Measurements from ENCODE around the gene SYT9. TPM values are rescaled to one million over a fixed set of nuclear protein-coding genes. Genes with fewer than 3 reads are reported as not detected.

The SYT9 gene
- total RNA-seq, 1 donor from 2014 or later = 0.08 TPM

- Histone ChIP-seq H3K36me3 (no peaks in the 10 kb centered on the region), H3K9me3 (replicated peaks) (no peaks in the 10 kb centered on the region), H3K27ac (replicated peaks) (no peak overlapping the region), H3K4me3 (no peak overlapping the region), H3K4me1 (peaks cover 2% of the 10 kb centered on the region), H3K27me3 (ENCODE audit: low read depth) (peaks cover 54% of the 10 kb centered on the region)
- DNase-seq = no peak
- intact Hi-C loops (cut with micrococcal nuclease) = no loop called here
- no peak for TF ChIP-seq CTCF (IDR thresholded peaks at IDR 0.05; ENCODE audit: borderline replicate concordance)
Measured at GRCh38 chr11:7257724-7258123, 6.0 kb downstream of the SYT9 start.

- Histone ChIP-seq H3K27me3 (ENCODE audit: low read depth) (peaks cover 31% of the 10 kb centered on the region), H3K4me3 (no peak overlapping the region), H3K27ac (replicated peaks) (no peak overlapping the region), H3K9me3 (replicated peaks) (no peaks in the 10 kb centered on the region), H3K4me1 (no peaks in the 10 kb centered on the region), H3K36me3 (no peaks in the 10 kb centered on the region)
- DNase-seq = no peak
- no peak for TF ChIP-seq CTCF (IDR thresholded peaks at IDR 0.05; ENCODE audit: borderline replicate concordance)
- intact Hi-C loops (cut with micrococcal nuclease) = no loop called here
Measured at GRCh38 chr11:7261578-7261977, 9.9 kb downstream of the SYT9 start.

DNA sequence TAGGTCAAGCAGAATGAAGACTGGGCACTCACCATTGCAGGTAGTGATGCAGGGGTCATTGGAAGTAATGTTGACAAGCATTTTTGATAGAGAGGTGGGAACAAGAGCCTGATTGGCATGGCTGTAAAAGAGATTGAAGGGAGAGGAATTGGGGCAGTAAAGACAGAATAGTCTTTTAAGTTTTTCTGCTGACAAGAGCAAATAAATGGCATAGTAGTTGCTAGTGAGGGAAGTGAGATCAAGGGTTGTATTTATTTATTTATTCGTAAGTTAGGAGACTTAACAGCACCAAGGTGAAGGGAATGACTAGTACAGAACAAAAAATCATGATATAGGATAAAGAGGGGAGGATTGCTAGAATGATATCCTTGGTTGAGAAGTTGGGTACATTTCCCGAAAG, 11.0 kb downstream of the SYT9 start:
- intact Hi-C loops (cut with micrococcal nuclease) = no loop called here
- no peaks in the 10 kb centered on the region for H3K9me3 ChIP-seq (replicated peaks)
- no peak for DNase-seq
- no peak overlapping the region for H3K27ac ChIP-seq (replicated peaks)
- no peak overlapping the region for H3K4me3 ChIP-seq
- H3K36me3 ChIP-seq = no peaks in the 10 kb centered on the region
- H3K4me1 ChIP-seq = no peaks in the 10 kb centered on the region
- no peak for TF ChIP-seq CTCF (IDR thresholded peaks at IDR 0.05; ENCODE audit: borderline replicate concordance)
- peaks cover 31% of the 10 kb centered on the region for H3K27me3 ChIP-seq (ENCODE audit: low read depth)

DNA sequence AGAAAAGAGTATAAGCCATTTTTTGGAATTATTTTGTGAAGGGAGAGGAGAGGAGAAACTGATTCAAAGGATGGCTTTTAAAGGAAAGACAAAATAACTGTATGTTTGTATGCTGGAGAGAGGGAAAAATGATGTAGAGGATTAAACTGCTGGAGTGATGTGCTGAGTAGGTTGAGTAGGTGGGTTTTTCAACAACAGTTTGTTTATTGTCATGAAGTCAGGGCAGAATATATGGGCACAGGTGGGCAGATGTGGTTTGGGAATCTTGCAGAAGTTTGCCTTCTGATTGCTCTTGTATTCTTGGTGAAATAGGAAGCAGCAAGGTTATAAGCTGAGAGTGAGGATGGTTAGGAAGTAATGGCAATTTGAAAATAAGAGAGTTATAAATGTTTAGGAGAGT, 12.1 kb downstream of the SYT9 start:
- TF ChIP-seq CTCF (IDR thresholded peaks at IDR 0.05; ENCODE audit: borderline replicate concordance) = no peak
- no peak overlapping the region for H3K27ac ChIP-seq (replicated peaks)
- no peaks in the 10 kb centered on the region for H3K36me3 ChIP-seq
- peaks cover 22% of the 10 kb centered on the region for H3K27me3 ChIP-seq (ENCODE audit: low read depth)
- no peaks in the 10 kb centered on the region for H3K4me1 ChIP-seq
- no peaks in the 10 kb centered on the region for H3K9me3 ChIP-seq (replicated peaks)
- no peak for DNase-seq
- H3K4me3 ChIP-seq = no peak overlapping the region
- intact Hi-C loops (cut with micrococcal nuclease) = no loop called here

DNA sequence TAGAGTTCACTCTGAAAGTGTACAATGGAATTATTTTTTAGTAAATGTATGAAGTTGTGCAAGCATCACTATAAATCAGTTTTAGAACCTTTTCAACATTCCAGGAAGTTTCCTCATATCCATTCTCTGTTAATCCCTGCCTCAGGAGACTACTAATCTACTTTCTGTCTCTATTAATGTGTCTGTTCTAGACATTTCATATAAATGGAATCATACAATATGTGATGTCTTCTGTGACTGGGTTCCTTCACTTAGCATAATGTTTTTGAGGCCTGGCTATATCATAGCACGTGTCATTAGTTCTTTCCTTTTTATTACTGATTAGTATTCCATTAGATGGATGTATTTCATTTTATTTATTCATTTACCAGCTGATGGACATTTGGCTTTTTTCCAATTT, 17.1 kb downstream of the SYT9 start:
- no peak overlapping the region for H3K4me3 ChIP-seq
- H3K27me3 ChIP-seq (ENCODE audit: low read depth) = no peaks in the 10 kb centered on the region
- intact Hi-C loops (cut with micrococcal nuclease) = no loop called here
- no peaks in the 10 kb centered on the region for H3K9me3 ChIP-seq (replicated peaks)
- H3K36me3 ChIP-seq = no peaks in the 10 kb centered on the region
- no peak for DNase-seq
- no peak overlapping the region for H3K27ac ChIP-seq (replicated peaks)
- no peak for TF ChIP-seq CTCF (IDR thresholded peaks at IDR 0.05; ENCODE audit: borderline replicate concordance)
- H3K4me1 ChIP-seq = no peaks in the 10 kb centered on the region

All from left ventricle myocardium inferior (tissue), 1 donor.